ENCODE data around the gene CPSF4. TPM values are rescaled to one million over a fixed set of nuclear protein-coding genes. Genes with fewer than 3 reads are reported as not detected.
"Not testable (repeated sequence)": the region's sequence is repeated elsewhere in the genome, so short reads cannot be mapped to it uniquely, and the experiment has no call there.

Gene CPSF4
- total RNA-seq, 2 donors from 2014 or later: 59.2 to 65.9 TPM

- Mint-ChIP-seq H3K4me1 (ENCODE audit: low read depth) (no peaks in the 10 kb centered on the region), H3K4me3 (no peak overlapping the region), H3K36me3 (ENCODE audit: insufficient read depth in 2 of 2) (peaks cover 22 to 51% of the 10 kb centered on the region in 2 donors), H3K9me3 (peaks cover 2 to 14% of the 10 kb centered on the region in 2 donors), H3K27me3 (ENCODE audit: low read depth) (no peaks in the 10 kb centered on the region), H3K27ac (no peak overlapping the region)
- DNase-seq (no peak), ATAC-seq (replicated peaks in 1 of 2) (no peak)
These were observed 52.1 kb downstream of the CPSF4 start for GRCh38 chr7:99490878-99491277.

- H3K27me3 Mint-ChIP-seq (ENCODE audit: low read depth): no peaks in the 10 kb centered on the region
- H3K9me3 Mint-ChIP-seq: peaks cover 2 to 17% of the 10 kb centered on the region in 2 donors
- H3K4me1 Mint-ChIP-seq (ENCODE audit: low read depth): peaks cover 19% of the 10 kb centered on the region
- DNase-seq (no peak), ATAC-seq (replicated peaks in 1 of 2) (no peak)
- H3K36me3 Mint-ChIP-seq (ENCODE audit: insufficient read depth in 2 of 2): peaks cover 32 to 58% of the 10 kb centered on the region in 2 donors
- no peak overlapping the region for H3K27ac Mint-ChIP-seq
- no peak overlapping the region for H3K4me3 Mint-ChIP-seq
These were observed 55.1 kb downstream of the CPSF4 start for GRCh38 chr7:99493823-99494222.

- Mint-ChIP-seq H3K36me3 (ENCODE audit: insufficient read depth in 2 of 2) (peaks cover 31 to 56% of the 10 kb centered on the region in 2 donors), H3K27me3 (ENCODE audit: low read depth) (no peaks in the 10 kb centered on the region), H3K27ac (peak overlapping the region; percentile 90), H3K4me3 (peak overlapping the region; percentile 89 to 99), H3K9me3 (peaks cover 1 to 14% of the 10 kb centered on the region in 2 donors), H3K4me1 (ENCODE audit: low read depth) (peaks cover 32% of the 10 kb centered on the region)
- DNase-seq: no peak
- ATAC-seq (replicated peaks in 1 of 2): no peak
These were observed 59.2 kb downstream of the CPSF4 start for GRCh38 chr7:99497766-99498545.

- Mint-ChIP-seq H3K4me3 (peak overlapping the region; percentile 89 to 99), H3K27me3 (ENCODE audit: low read depth) (no peaks in the 10 kb centered on the region), H3K36me3 (ENCODE audit: insufficient read depth in 2 of 2) (peaks cover 28 to 50% of the 10 kb centered on the region in 2 donors), H3K9me3 (peaks cover 1 to 12% of the 10 kb centered on the region in 2 donors), H3K27ac (peak overlapping the region; percentile 90), H3K4me1 (ENCODE audit: low read depth) (peaks cover 32% of the 10 kb centered on the region)
- ATAC-seq (replicated peaks in 1 of 2) (no peak), DNase-seq (no peak)
These were observed 59.8 kb downstream of the CPSF4 start for GRCh38 chr7:99498546-99498944.

- peak overlapping the region; percentile 89 to 99 for H3K4me3 Mint-ChIP-seq
- peaks cover 20 to 42% of the 10 kb centered on the region in 2 donors for H3K36me3 Mint-ChIP-seq (ENCODE audit: insufficient read depth in 2 of 2)
- H3K27ac Mint-ChIP-seq: peak overlapping the region; percentile 90
- H3K27me3 Mint-ChIP-seq (ENCODE audit: low read depth): no peaks in the 10 kb centered on the region
- peaks cover 32% of the 10 kb centered on the region for H3K4me1 Mint-ChIP-seq (ENCODE audit: low read depth)
- ATAC-seq (replicated peaks in 1 of 2) (peak; percentile 42 to 56), DNase-seq (peak; percentile 9 to 10)
- H3K9me3 Mint-ChIP-seq: peaks cover 1 to 4% of the 10 kb centered on the region in 2 donors
These were observed 60.6 kb downstream of the CPSF4 start for GRCh38 chr7:99499371-99499720.

- Mint-ChIP-seq H3K27me3 (ENCODE audit: low read depth) (no peaks in the 10 kb centered on the region), H3K4me1 (ENCODE audit: low read depth) (peaks cover 32% of the 10 kb centered on the region), H3K27ac (peak within 1 kb of the TSS; percentile 90), H3K36me3 (ENCODE audit: insufficient read depth in 2 of 2) (peaks cover 18 to 36% of the 10 kb centered on the region in 2 donors), H3K4me3 (peak within 1 kb of the TSS; percentile 89 to 99), H3K9me3 (peaks cover 1 to 3% of the 10 kb centered on the region in 2 donors)
- peak; percentile 49 to 61 for ATAC-seq (replicated peaks in 1 of 2)
- DNase-seq: peak; percentile 91 to 92
These were observed 61.2 kb downstream of the CPSF4 start, which contains the start of gene ZNF394 for GRCh38 chr7:99499721-99500636. ZNF394 (minus strand) TSS chr7:99500281; CDS start chr7:99500093, 188 bp downstream.

- peaks cover 36% of the 10 kb centered on the region for H3K4me1 Mint-ChIP-seq (ENCODE audit: low read depth)
- peak overlapping the region; percentile 89 to 99 for H3K4me3 Mint-ChIP-seq
These were observed 61.9 kb downstream of the CPSF4 start for GRCh38 chr7:99500637-99501009.

GRCh38 chr7:99501236-99501635, 62.5 kb downstream of the CPSF4 start:
- H3K9me3 Mint-ChIP-seq; ATAC-seq (replicated peaks in 1 of 2); DNase-seq; H3K27me3 Mint-ChIP-seq (ENCODE audit: low read depth): not testable (repeated sequence)
- peaks cover 39% of the 10 kb centered on the region for H3K4me1 Mint-ChIP-seq (ENCODE audit: low read depth)
- peaks cover 15 to 27% of the 10 kb centered on the region in 2 donors for H3K36me3 Mint-ChIP-seq (ENCODE audit: insufficient read depth in 2 of 2)
- peak overlapping the region; percentile 19 for H3K27ac Mint-ChIP-seq
- H3K4me3 Mint-ChIP-seq: peak overlapping the region; percentile 89 to 99

More at GRCh38 chr7:99500637-99501009, 61.9 kb downstream of the CPSF4 start:
- H3K27me3 Mint-ChIP-seq (ENCODE audit: low read depth): no peaks in the 10 kb centered on the region
- ATAC-seq (replicated peaks in 1 of 2) (no peak), DNase-seq (no peak)
- peaks cover 1 to 3% of the 10 kb centered on the region in 2 donors for H3K9me3 Mint-ChIP-seq
- peak overlapping the region; percentile 58 for H3K27ac Mint-ChIP-seq
- peaks cover 17 to 31% of the 10 kb centered on the region in 2 donors for H3K36me3 Mint-ChIP-seq (ENCODE audit: insufficient read depth in 2 of 2)

- peaks cover 42% of the 10 kb centered on the region for H3K4me1 Mint-ChIP-seq (ENCODE audit: low read depth)
- no peaks in the 10 kb centered on the region for H3K27me3 Mint-ChIP-seq (ENCODE audit: low read depth)
- H3K4me3 Mint-ChIP-seq: peak overlapping the region; percentile 84 to 93
- H3K27ac Mint-ChIP-seq: peak overlapping the region; percentile 96
- peaks cover 0 to 1% of the 10 kb centered on the region in 2 donors for H3K9me3 Mint-ChIP-seq
- H3K36me3 Mint-ChIP-seq (ENCODE audit: insufficient read depth in 2 of 2): peaks cover 7 to 16% of the 10 kb centered on the region in 2 donors
- DNase-seq (no peak), ATAC-seq (replicated peaks in 1 of 2) (peak in 1 of 2 donors; percentile 84)
These were observed 65.5 kb downstream of the CPSF4 start for GRCh38 chr7:99504281-99504602.

- DNase-seq: peak; percentile 97 to 99
- ATAC-seq (replicated peaks in 1 of 2): peak; percentile 82 to 86
- Mint-ChIP-seq H3K27me3 (ENCODE audit: low read depth) (no peaks in the 10 kb centered on the region), H3K4me1 (ENCODE audit: low read depth) (peaks cover 42% of the 10 kb centered on the region), H3K4me3 (peak within 1 kb of the TSS; percentile 84 to 93), H3K27ac (peak within 1 kb of the TSS; percentile 96), H3K9me3 (peaks cover 0 to 1% of the 10 kb centered on the region in 2 donors), H3K36me3 (ENCODE audit: insufficient read depth in 2 of 2) (peaks cover 5 to 13% of the 10 kb centered on the region in 2 donors)
These were observed 66.0 kb downstream of the CPSF4 start, which contains the start of gene ZKSCAN5 for GRCh38 chr7:99504603-99505323. ZKSCAN5 (plus strand) TSS chr7:99504662; CDS start chr7:99506045, 1,383 bp downstream.

- Mint-ChIP-seq H3K27me3 (ENCODE audit: low read depth) (no peaks in the 10 kb centered on the region), H3K27ac (peak overlapping the region; percentile 86), H3K4me1 (ENCODE audit: low read depth) (peaks cover 42% of the 10 kb centered on the region), H3K9me3 (peaks cover 0 to 1% of the 10 kb centered on the region in 2 donors), H3K36me3 (ENCODE audit: insufficient read depth in 2 of 2) (peaks cover 4 to 10% of the 10 kb centered on the region in 2 donors), H3K4me3 (peak overlapping the region; percentile 84 to 93)
- DNase-seq (no peak), ATAC-seq (replicated peaks in 1 of 2) (peak in 1 of 2 donors; percentile 0)
These were observed 66.5 kb downstream of the CPSF4 start for GRCh38 chr7:99505324-99505662.

All from activated T-cell treated with anti-CD3 and anti-CD28 coated beads, Interleukin-2, amount 50 U/mL, for 72 hours (primary cell).